HG02885 (cell line): ENCODE measurements around the gene SLC27A1.
"Not testable (repeated sequence)": the region's sequence is repeated elsewhere in the genome, so short reads cannot be mapped to it uniquely, and the experiment has no call there.

Experiments
- ATAC-seq: cut with Tn5 transposase; IDR thresholded peaks from one replicate; pipeline ENCODE4 v1.9.1; 2021; ENCODE audit warnings: mild to moderate bottlenecking; ENCODE audit not compliant: unreplicated experiment, poor library complexity

SLC27A1 gene

DNA sequence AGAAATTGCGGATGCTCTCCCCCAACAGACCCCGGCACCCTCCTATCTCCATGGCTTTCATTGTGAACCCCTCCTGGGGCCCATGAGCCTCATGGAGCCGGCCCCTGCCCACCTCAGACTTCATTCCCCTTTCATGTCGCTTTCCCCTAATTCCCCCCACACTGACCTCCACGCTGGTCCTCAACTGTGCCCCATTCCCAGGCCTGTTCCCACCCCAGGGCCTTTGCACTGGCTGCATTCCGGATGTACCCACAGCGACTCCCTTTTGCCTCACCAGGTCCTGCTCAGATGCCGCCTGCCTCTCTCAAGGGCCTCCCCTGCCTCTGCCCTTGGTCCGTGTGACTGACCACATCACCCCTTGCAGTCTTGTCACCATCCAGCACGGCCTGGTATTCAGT is 13.3 kb downstream of the SLC27A1 start:
- no peak for ATAC-seq

DNA sequence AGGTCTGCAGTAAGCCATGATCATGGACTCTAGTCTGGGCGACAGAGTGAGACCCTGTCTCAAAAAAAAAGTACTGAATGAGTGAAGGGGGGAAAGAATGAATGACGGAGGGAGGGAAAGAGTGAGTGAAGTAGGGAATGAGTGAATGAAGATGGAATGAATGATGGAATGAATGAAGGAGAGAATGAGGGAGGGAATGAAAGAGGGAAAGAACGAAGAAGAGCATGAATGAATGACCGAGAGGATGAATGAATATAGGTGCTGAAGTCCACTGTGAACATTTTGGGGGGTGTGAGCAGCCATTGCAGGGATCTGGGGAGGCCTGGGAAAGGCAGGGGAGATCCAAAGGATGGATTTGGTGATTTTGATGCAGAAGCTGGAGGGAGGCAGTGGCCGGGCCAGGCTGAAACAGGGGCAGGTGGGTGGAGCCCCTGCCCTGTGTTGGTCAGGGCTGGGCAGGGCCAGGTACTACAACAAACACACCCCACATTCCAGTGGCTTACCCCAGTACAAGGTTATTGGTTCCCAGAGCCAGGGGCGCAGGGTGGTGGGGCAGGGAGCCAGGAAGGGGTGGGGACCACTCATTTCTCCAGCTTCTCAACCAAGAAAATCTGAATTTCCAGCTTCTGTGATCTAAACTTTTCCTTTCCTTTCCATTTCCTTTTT is 14.3 kb downstream of the SLC27A1 start:
- ATAC-seq: no peak

DNA sequence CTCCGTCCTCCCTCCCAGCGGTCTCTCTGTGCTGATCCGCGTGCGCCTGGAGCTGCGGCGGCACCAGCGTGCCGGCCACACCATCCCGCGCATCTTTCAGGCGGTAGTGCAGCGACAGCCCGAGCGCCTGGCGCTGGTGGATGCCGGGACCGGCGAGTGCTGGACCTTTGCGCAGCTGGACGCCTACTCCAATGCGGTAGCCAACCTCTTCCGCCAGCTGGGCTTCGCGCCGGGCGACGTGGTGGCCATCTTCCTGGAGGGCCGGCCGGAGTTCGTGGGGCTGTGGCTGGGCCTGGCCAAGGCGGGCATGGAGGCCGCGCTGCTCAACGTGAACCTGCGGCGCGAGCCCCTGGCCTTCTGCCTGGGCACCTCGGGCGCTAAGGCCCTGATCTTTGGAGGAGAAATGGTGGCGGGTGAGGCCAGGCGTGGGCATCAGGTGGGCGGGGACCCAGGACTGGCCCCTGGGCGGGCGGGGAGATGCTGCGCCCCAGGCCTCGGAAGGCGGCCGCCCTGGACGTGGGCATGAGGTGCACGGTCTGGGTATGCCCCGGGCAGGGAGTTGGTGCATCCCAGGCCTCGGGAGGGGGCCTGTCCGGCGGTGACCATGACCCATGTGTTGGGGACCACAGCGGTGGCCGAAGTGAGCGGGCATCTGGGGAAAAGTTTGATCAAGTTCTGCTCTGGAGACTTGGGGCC is 16.4 kb downstream of the SLC27A1 start:
- no peak for ATAC-seq

DNA sequence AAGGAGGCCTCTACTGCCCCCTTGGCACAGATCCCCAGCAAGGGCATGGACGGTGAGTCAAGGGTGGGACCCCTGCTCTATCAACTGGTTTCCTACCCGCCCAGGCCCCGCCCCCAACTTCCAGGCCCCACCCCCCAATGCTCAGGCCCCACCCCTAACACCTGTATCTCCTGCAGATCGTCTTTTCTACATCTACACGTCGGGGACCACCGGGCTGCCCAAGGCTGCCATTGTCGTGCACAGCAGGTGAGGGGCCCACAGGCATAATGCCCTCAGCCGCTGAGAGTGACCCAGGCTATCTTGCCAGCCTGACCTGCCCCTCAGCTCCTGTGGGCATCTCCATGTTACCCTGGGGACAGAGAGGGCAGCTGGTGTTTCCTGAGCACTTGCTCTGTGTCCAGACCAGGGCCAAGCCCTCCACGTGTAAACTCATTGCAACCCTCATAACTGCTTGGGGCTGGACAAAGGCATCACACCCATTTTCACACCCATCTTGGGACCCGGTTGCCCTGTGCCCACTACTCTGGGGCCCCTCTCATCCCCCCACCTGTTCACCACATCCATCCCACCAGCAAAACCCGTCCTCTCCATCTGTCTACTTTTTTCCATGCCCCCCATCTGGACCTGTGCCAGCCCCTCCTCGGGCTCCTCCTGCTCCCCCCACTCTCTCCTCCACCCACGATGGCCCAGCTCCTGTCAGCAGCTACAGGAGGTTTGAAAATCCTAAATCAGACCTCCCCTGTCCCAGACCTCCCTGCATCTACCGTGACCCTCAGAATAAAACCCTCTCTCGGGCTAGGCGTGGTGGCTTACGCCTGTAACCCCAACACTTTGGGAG is 17.2 kb downstream of the SLC27A1 start:
- ATAC-seq: no peak

DNA sequence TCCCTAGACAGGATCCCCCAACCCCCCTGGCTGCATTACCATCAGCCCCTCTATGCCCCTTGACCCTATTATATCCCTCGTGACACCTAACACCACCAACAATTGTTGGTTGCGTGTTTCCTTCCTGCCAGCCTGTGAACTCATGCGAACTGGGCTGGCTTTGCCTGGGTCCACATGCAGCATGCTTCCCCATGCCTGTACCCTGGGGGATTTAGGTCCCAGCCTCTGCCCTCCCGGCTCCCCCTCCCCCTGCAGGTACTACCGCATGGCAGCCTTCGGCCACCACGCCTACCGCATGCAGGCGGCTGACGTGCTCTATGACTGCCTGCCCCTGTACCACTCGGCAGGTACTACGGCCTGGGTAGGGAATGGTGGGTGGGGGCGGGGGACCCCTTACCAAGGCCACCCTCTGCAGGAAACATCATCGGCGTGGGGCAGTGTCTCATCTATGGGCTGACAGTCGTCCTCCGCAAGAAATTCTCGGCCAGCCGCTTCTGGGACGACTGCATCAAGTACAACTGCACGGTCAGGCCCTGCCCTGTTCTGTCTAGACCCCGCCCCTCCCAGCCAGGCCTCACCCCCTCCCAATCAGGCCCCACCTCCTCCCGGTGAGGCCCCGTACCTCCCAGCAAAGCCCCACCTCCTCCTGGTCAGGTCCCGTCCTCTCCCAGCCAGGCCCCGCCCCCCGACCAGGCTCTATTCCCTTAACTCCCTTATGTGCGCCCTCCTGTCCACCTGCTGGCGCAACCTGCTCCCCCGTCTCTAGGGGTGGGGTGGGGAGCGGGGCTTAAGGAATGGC is 18.5 kb downstream of the SLC27A1 start:
- no peak for ATAC-seq

DNA sequence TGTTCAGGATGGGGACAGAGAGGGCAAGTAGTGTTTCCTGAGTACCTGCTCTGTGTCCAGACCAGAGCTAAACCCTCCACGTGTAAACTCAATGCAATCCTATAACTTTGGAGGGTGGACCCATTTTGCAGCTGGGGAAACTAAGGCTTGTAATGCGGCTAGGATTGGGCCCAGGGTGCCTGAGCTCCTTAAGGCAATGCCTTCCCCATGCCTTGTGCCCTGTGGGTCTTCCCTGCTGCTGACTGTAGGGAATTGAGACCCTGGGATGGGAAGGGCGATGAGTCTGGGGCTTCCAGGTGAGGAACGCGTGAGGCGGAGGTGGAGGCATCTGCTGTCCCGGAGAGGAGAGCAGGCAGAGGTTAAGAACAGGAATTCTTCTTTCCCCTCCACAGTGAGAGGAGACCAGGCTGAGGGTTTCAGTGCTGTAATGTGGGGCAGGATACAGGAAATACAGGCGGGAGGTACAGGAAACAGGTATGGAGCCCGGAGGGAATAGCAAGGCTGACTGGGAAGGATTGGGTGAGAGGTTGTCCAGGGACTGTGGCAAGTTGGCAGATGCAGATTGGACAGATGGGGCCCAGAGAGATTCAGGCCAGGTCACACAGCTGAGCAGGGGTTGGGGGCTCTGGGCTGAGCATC is 19.2 kb downstream of the SLC27A1 start:
- ATAC-seq: no peak

DNA sequence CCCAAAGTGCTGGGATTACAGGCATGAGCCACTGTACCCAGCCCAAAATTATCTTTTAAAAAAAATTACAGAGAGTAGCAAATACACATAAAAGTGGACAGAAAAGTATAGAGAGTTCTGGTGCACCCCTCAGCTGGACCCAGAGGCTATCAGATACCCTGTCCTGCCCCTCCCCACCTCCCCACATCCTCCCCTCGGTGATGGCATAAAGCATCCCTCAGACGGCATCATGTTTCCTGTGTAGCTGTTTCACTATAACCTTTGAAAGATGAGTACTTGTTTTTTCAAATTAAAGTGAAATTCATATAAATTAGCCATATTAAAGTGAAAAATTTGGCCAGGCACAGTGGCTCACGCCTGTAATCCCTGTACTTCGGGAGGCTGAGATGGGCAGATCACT is 20.1 kb downstream of the SLC27A1 start:
- no peak for ATAC-seq

DNA sequence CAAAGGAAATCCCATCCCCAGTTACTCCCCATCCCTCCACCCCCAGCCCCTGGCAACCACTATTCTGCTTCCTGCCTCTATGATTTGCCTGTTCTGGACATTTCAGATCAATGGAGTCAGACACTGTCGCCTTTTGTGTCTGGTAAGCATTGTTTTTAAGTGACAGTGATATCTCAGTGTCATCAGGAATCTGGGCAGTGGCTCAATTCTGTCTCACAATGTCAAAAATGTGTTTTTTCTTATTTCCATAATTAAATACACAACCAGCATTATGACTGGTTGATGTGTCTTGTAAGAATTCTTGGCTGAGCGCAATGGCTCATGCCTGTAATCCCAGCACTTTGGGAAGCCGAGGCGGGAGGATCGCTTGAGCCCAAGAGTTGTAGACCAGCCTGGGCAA is 21.0 kb downstream of the SLC27A1 start:
- ATAC-seq: no peak

DNA sequence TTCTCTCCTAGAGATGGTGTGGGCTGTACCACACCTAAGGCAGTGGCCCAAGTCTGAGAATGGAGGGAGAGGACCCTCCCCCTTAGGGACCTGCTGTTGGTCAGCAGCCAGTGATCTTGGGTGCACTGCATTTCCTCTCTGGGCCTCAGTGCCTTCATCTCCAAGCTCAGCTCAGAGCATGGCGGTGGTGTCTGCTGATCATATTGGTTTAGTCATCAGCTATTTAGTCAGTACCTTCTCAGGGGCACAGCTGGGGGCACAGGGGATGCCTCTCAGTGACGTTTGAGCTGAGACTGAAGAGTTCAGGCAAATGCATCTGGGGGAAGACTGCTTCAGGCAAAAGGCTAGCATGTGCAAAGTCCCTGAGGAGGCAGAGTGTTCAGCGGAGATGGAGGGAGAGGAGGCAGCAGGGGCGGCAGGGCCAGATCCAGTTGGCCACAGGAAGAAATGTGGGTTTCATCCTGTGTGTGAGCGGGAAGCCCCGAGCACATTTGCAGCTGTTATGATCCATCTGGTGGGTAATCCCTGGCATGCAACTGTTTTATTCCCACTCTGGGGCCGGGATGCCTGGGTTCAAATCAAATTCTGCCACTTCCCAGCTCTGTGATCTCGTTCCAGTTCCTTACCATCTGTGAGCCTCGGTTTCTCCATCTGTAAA is 25.4 kb downstream of the SLC27A1 start:
- no peak for ATAC-seq

DNA sequence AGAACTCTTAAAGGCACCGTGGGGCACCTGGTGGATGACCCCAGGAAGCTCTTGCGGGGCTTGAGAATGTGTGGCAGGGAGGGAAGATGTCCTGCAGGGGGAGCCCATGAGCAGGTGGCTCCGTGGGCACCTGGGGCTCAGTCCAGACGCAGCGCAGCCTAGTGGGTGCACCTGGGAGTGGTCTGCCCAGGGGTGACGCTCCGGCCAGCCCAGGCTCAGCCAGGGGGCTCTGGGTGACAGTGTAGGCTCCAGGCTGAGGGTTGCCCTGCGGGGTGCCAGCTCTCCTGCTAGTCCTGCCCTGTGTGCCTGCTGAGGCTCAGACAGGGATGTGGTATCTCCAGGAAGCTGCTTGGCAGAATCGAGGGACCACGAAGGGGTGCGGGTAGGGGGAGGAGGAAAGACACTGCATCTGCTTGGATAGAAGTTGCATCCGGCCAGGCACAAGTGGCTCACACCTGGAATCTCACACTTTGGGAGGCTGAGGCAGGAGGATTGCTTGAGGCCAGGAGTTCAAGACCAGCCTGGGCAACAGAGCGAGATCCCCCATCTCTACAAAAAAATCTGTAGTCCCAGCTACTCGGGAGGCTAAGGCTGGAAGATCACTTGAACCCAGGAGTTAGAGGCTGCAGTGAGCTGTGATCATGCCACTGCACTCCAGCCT is 26.1 kb downstream of the SLC27A1 start:
- ATAC-seq: peak; percentile 71

DNA sequence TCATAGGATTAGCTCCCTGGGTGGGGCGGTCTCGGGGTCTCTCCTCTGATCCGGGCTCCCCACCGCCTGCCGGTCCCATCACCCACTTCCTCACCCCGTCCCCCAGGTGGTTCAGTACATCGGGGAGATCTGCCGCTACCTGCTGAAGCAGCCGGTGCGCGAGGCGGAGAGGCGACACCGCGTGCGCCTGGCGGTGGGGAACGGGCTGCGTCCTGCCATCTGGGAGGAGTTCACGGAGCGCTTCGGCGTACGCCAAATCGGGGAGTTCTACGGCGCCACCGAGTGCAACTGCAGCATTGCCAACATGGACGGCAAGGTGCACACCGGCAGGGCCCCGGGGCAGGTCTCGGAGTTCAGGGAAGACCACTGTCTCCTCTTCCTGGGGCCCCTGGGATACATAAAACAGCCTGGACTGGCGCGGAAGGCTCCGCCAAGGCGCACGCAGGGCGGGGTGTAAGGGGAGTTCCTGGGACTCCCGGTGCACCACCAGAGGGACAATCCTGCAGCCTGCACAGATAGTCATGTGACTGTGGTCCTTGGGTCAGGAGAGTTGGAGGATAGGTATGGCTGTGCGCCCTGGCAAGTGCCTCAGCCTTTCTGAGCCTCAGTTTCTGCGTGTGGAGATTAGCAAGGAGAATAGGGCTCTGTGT is 26.9 kb downstream of the SLC27A1 start:
- no peak for ATAC-seq

DNA sequence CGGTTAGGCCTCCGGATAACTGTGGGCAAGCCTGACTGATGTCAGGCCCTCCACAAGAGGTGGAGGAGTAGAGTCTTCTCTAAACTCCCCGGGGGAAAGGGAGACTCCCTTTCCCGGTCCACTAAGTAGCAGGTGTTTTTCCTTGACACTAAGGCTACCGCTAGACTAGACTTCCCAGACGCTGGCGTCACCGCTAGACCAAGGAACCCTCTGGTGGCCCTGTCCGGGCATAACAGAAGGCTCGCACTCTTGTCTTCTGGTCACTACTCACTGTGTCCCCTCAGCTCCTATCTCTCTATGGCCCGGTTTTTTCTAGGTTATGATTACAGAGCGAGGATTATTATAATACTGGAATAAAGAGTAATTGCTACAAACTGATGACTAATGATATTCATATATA is 28.7 kb downstream of the SLC27A1 start:
- not testable (repeated sequence) for ATAC-seq

DNA sequence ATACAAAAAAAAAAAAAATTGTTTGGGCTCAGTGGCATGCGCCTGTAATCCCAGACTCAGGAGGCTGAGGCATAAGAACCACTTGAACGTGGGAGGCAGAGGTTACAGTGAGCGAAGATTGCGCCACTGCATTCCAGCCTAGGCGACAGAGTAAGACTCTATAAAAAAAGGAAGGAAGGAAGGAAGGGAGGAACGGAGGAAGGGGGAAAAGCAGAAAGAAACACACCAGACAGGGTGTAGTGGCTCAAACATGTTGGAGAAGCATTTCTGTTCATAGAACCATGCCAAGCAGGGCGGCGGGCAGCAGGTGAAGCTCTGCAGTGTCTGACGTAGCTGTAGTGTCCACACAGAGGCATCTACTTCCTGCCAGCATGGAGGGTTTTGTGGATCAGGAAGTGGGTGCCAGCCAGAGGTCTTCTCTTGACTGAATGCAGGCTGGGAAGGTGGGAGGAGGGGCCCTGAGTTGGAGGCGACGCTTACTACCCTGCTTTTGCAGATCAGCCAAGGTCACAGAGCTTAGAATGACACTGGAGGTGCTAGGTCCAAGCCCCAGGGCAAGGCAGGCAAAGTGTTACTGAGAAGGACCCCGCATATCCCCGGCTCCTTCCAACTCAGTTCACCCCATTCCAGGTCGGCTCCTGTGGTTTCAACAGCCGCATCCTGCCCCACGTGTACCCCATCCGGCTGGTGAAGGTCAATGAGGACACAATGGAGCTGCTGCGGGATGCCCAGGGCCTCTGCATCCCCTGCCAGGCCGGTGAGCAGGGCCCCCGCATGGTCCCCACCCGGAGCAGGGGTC is 29.5 kb downstream of the SLC27A1 start:
- no peak for ATAC-seq

DNA sequence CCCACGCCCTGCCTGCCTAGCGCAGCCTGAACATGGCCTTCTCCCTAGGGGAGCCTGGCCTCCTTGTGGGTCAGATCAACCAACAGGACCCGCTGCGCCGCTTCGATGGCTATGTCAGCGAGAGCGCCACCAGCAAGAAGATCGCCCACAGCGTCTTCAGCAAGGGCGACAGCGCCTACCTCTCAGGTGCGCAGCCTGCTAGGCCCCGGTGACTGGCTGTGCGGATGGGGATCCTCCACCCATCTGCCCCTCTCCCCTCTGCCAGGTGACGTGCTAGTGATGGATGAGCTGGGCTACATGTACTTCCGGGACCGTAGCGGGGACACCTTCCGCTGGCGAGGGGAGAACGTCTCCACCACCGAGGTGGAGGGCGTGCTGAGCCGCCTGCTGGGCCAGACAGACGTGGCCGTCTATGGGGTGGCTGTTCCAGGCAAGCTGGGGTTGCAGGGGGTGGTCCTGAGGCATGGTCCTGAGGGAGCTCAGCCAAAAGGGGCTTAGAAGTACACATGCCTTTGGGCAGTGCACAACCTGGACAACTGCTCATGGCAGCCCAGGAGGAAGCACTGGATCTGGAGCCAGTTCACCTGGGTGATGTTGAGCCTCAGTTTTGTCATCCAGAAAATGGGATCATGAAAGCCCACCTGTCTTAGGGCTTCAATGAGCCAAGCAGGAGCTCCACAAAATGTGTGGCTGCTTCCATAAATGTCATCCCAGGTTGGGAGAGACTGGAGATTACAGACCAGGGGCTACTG is 30.3 kb downstream of the SLC27A1 start:
- no peak for ATAC-seq

DNA sequence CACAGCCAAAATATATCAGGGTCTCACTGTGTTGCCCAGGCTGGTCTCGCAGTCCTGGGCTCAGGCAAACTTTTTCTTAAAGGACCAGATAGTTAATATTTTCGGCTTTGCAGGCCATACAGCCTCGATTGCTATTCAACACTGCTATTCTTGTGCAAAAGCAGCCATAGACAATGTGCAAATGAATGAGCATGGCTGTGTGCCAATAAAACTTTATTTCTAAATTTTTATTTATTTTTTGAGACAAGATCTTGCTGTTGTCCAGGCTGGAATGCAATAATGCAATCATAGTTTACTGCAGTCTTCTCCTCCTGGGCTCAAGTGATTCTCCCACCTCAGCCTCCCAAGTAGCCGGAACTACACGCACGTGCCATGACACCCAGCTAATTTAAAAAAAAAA is 32.9 kb downstream of the SLC27A1 start:
- no peak for ATAC-seq

DNA sequence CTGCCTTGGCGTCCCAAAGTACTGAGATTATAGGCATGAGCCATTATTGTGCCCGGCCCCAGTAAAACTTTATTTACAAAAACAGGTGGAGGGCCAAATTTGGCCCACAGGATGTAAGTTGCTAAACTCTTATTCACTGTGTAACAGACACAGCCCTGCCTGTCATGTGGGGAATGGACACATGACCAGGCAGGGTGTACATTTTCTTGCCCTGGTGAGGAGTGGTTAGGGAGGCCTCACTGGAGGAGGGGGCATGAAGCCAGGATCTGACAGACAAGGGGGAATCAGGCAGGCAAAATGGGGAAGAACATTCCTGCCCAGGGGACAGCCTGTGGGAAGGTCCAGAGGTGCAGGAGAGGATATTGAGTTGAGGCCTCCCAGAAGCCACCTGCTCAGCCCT is 33.7 kb downstream of the SLC27A1 start:
- ATAC-seq: no peak

DNA sequence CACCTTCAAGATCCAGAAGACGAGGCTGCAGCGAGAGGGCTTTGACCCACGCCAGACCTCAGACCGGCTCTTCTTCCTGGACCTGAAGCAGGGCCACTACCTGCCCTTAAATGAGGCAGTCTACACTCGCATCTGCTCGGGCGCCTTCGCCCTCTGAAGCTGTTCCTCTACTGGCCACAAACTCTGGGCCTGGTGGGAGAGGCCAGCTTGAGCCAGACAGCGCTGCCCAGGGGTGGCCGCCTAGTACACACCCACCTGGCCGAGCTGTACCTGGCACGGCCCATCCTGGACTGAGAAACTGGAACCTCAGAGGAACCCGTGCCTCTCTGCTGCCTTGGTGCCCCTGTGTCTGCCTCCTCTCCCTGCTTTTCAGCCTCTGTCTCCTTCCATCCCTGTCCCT is 34.1 kb downstream of the SLC27A1 start:
- no peak for ATAC-seq
